IPS DF 4.7 (cell line): ENCODE results near the gene SLC44A3.

ENCODE experiments used
- DNase-seq: peaks from one replicate; pipeline ENCODE4 v3.0.0-alpha.2; 2013; ENCODE audit warnings: low spot score; ENCODE audit errors: extremely low read depth

Gene SLC44A3

GRCh38 chr1:94819945-94820746 lies at the start of gene SLC44A3:
Gene SLC44A3 (plus strand): TSS chr1:94820357. CDS start chr1:94820452, 95 bp downstream.
- no peak for DNase-seq

- DNase-seq, result no peak
Measured at GRCh38 chr1:94772230-94772641, 47.9 kb upstream of the SLC44A3 start.

- no peak for DNase-seq
Measured at GRCh38 chr1:94772845-94773244, 47.3 kb upstream of the SLC44A3 start.

GRCh38 chr1:94773296-94773809 lies 46.8 kb upstream of the SLC44A3 start:
- DNase-seq, result no peak

GRCh38 chr1:94773931-94774422 lies 46.2 kb upstream of the SLC44A3 start:
- no peak for DNase-seq

GRCh38 chr1:94776474-94776873 lies 43.7 kb upstream of the SLC44A3 start:
- DNase-seq, result no peak

GRCh38 chr1:94777281-94777680 lies 42.9 kb upstream of the SLC44A3 start:
- DNase-seq, result no peak

- no peak for DNase-seq
Measured at GRCh38 chr1:94778808-94779207, 41.3 kb upstream of the SLC44A3 start.

- DNase-seq, result no peak
Measured at GRCh38 chr1:94783342-94784189, 36.6 kb upstream of the SLC44A3 start.

- DNase-seq, result no peak
Measured at GRCh38 chr1:94784190-94784515, 36.0 kb upstream of the SLC44A3 start.

- DNase-seq, result no peak
Measured at GRCh38 chr1:94787691-94788090, 32.5 kb upstream of the SLC44A3 start.

- no peak for DNase-seq
Measured at GRCh38 chr1:94790246-94790645, 29.9 kb upstream of the SLC44A3 start.

GRCh38 chr1:94790670-94791069 lies 29.5 kb upstream of the SLC44A3 start:
- DNase-seq, result no peak

- no peak for DNase-seq
Measured at GRCh38 chr1:94792473-94793295, 27.5 kb upstream of the SLC44A3 start.

GRCh38 chr1:94793296-94793656 lies 26.9 kb upstream of the SLC44A3 start:
- no peak for DNase-seq

- DNase-seq, result no peak
Measured at GRCh38 chr1:94795434-94795833, 24.7 kb upstream of the SLC44A3 start.

- no peak for DNase-seq
Measured at GRCh38 chr1:94796266-94796665, 23.9 kb upstream of the SLC44A3 start.

- DNase-seq, result no peak
Measured at GRCh38 chr1:94797291-94797690, 22.9 kb upstream of the SLC44A3 start.

GRCh38 chr1:94798054-94798453 lies 22.1 kb upstream of the SLC44A3 start:
- no peak for DNase-seq

- DNase-seq, result no peak
Measured at GRCh38 chr1:94798462-94798861, 21.7 kb upstream of the SLC44A3 start.

GRCh38 chr1:94799206-94799605 lies 21.0 kb upstream of the SLC44A3 start:
- DNase-seq, result no peak
